ENCODE data around the gene DYNC1I1.

Gene DYNC1I1

GRCh38 chr7:95805909-95806308, 33.6 kb downstream of the DYNC1I1 start:
- Histone ChIP-seq H3K9ac (ENCODE audit: low read length) (no peak overlapping the region), H3F3A (ENCODE audit: insufficient read depth) (no peaks in the 10 kb centered on the region)
- TF ChIP-seq EZH2phosphoT487 (conservative IDR thresholded peaks at IDR 0.05; ENCODE audit: low read length) (no peak), CTCF (IDR thresholded peaks at IDR 0.05; ENCODE audit: insufficient read depth, low read length, poor library complexity, severe bottlenecking) (no peak)

DNA sequence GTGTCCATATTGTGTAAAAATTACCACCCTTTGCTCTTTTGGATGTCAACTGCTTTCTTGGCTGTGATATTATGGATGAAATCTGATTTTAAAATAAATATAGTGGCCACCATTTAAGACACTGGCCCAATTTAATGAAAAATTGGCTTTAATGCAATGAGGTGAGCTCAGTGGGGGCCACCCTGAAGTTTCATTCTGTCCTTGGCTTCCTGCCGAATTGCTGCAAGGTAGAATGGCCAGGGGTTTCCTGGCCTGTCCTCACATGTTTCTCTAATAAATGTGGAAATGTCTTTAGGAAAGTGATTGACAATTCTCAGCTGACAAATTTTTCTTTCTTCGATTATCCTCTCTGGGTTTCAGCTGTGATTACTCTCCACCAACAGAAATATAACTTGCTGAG, 36.0 kb downstream of the DYNC1I1 start:
- H4K20me1 ChIP-seq (ENCODE audit: low read depth, low read length) = no peaks in the 10 kb centered on the region
- no peaks in the 10 kb centered on the region for H3K79me2 ChIP-seq (ENCODE audit: insufficient read depth, low read length)
- no peaks in the 10 kb centered on the region for H3F3A ChIP-seq (ENCODE audit: insufficient read depth)
- H3K27ac ChIP-seq (ENCODE audit: low read depth, low read length) = no peak overlapping the region
- no peaks in the 10 kb centered on the region for H3K9me2 ChIP-seq (replicated peaks; ENCODE audit: insufficient read depth, low read length)
- H3K4me2 ChIP-seq (ENCODE audit: low read depth, low read length, poor library complexity, severe bottlenecking) = no peak overlapping the region
- no peaks in the 10 kb centered on the region for H3K9me3 ChIP-seq (ENCODE audit: insufficient read depth, low read length)
- H3K9ac ChIP-seq (ENCODE audit: low read length) = no peak overlapping the region
- H2AFZ ChIP-seq (ENCODE audit: low read depth, low read length, severe bottlenecking) = no peak overlapping the region
- no peaks in the 10 kb centered on the region for H3K36me3 ChIP-seq (ENCODE audit: low read length)
- no peaks in the 10 kb centered on the region for H3K27me3 ChIP-seq (ENCODE audit: low read length)
- no peak overlapping the region for H3K4me3 ChIP-seq (ENCODE audit: insufficient read depth, low read length, poor library complexity, severe bottlenecking)
- no peak for TF ChIP-seq EZH2phosphoT487 (conservative IDR thresholded peaks at IDR 0.05; ENCODE audit: low read length)
- TF ChIP-seq CTCF (IDR thresholded peaks at IDR 0.05; ENCODE audit: insufficient read depth, low read length, poor library complexity, severe bottlenecking) = no peak

More at GRCh38 chr7:95805909-95806308, 33.6 kb downstream of the DYNC1I1 start:
- no peak overlapping the region for H3K4me2 ChIP-seq (ENCODE audit: low read depth, low read length, poor library complexity, severe bottlenecking)
- no peaks in the 10 kb centered on the region for H3K27me3 ChIP-seq (ENCODE audit: low read length)
- no peaks in the 10 kb centered on the region for H3K36me3 ChIP-seq (ENCODE audit: low read length)
- no peak overlapping the region for H2AFZ ChIP-seq (ENCODE audit: low read depth, low read length, severe bottlenecking)
- no peak overlapping the region for H3K4me3 ChIP-seq (ENCODE audit: insufficient read depth, low read length, poor library complexity, severe bottlenecking)
- H3K27ac ChIP-seq (ENCODE audit: low read depth, low read length) = no peak overlapping the region
- no peaks in the 10 kb centered on the region for H4K20me1 ChIP-seq (ENCODE audit: low read depth, low read length)
- no peaks in the 10 kb centered on the region for H3K9me2 ChIP-seq (replicated peaks; ENCODE audit: insufficient read depth, low read length)
- no peaks in the 10 kb centered on the region for H3K9me3 ChIP-seq (ENCODE audit: insufficient read depth, low read length)
- no peaks in the 10 kb centered on the region for H3K79me2 ChIP-seq (ENCODE audit: insufficient read depth, low read length)

DNA sequence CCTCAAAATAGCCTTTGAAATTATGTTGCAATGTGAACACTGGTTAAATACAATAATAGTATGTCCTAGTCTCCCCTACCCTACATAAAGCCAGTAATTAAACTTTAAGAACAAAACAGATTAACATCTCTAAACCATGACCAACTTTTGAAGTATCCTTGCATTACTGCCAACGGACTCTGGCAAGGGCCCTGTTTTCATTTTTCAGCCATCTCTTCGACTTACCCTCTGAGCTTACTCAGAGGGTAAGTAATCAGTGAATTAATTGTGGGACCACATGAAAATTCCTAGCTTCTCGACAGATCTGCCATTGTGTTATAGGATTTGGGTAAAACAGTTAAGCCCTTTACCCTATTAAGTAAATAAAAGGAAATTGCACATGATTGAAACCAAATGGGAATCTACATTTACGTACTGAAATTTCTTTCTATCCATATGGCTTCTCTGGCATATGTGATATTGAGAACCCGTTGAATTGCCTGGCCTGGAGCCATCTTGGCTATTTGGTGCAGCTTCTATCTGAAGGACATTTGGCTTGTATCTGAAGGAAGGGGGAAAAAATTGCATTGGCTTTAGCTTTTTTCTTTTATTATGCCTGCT, 39.6 kb downstream of the DYNC1I1 start:
- Histone ChIP-seq H3K9me2 (replicated peaks; ENCODE audit: insufficient read depth, low read length) (no peaks in the 10 kb centered on the region), H3K9me3 (ENCODE audit: insufficient read depth, low read length) (no peaks in the 10 kb centered on the region), H3K27me3 (ENCODE audit: low read length) (no peaks in the 10 kb centered on the region), H3K79me2 (ENCODE audit: insufficient read depth, low read length) (no peaks in the 10 kb centered on the region), H3K9ac (ENCODE audit: low read length) (no peak overlapping the region), H3K4me3 (ENCODE audit: insufficient read depth, low read length, poor library complexity, severe bottlenecking) (no peak overlapping the region), H3K36me3 (ENCODE audit: low read length) (no peaks in the 10 kb centered on the region), H3K27ac (ENCODE audit: low read depth, low read length) (no peak overlapping the region), H3K4me2 (ENCODE audit: low read depth, low read length, poor library complexity, severe bottlenecking) (no peak overlapping the region), H3F3A (ENCODE audit: insufficient read depth) (no peaks in the 10 kb centered on the region), H4K20me1 (ENCODE audit: low read depth, low read length) (no peaks in the 10 kb centered on the region), H2AFZ (ENCODE audit: low read depth, low read length, severe bottlenecking) (no peak overlapping the region)
- no peak for TF ChIP-seq EZH2phosphoT487 (conservative IDR thresholded peaks at IDR 0.05; ENCODE audit: low read length)
- no peak for TF ChIP-seq CTCF (IDR thresholded peaks at IDR 0.05; ENCODE audit: insufficient read depth, low read length, poor library complexity, severe bottlenecking)
